Heart left ventricle (tissue), 16 donors: ENCODE measurements around the gene COX14. TPM values are rescaled to one million over a fixed set of nuclear protein-coding genes. Genes with fewer than 3 reads are reported as not detected.

Experiments
- ATAC-seq, 4 donors: fragments of 200-7000 bp; cut with Tn5 transposase; one replicate each; pipeline ENCODE4 v1.9.1; 2020 to 2022; ENCODE audit warnings: moderate library complexity in 4 of 4, mild to moderate bottlenecking in 3 of 4, moderate number of reproducible peaks in 1 of 4
- DNase-seq, 5 donors: peaks; one replicate each; pipeline ENCODE4 v3.0.0-alpha.2; 2020
- H3K27ac ChIP-seq, 12 donors: fragments of 200-600 bp; sonication (generic) in 4 of 12; one replicate each; pipeline versions ENCODE4 v1.5.0 to v1.8.0; 2016 to 2022; ENCODE audit warnings: mild to moderate bottlenecking in 2 of 12
- H3K27me3 ChIP-seq, 9 donors: fragments of 200-600 bp; sonication (generic) in 2 of 9; one replicate each; pipeline versions ENCODE4 v1.5.1 to v1.8.0; 2016 to 2022; ENCODE audit warnings: mild to moderate bottlenecking in 3 of 9
- H3K36me3 ChIP-seq, 9 donors: fragments of 200-600 bp; sonication (generic) in 2 of 9; one replicate each; pipeline versions ENCODE4 v1.5.0 to v1.8.0; 2018 to 2022; ENCODE audit warnings: mild to moderate bottlenecking in 2 of 9
- H3K4me1 ChIP-seq, 12 donors: fragments of 200-600 bp; sonication (generic) in 4 of 12; one replicate each; pipeline versions ENCODE4 v1.5.0 to v1.8.0; 2016 to 2022; ENCODE audit warnings: mild to moderate bottlenecking in 3 of 12
- H3K4me3 ChIP-seq, 12 donors: fragments of 200-600 bp; sonication (generic) in 4 of 12; one replicate each; pipeline versions ENCODE4 v1.5.0 to v1.8.0; 2017 to 2022; ENCODE audit warnings: mild to moderate bottlenecking in 9 of 12, moderate library complexity in 4 of 12
- H3K9me3 ChIP-seq, 12 donors: fragments of 200-600 bp; sonication (generic) in 4 of 12; one replicate each; pipeline versions ENCODE4 v1.5.0 to v1.8.0; 2016 to 2022; ENCODE audit warnings: mild to moderate bottlenecking in 1 of 12
- POLR2A ChIP-seq, 2 donors: fragments of 450-650 bp; IDR thresholded peaks; one replicate each; pipeline ENCODE4 v1.6.1; 2017; ENCODE audit warnings: antibody characterized with exemption in 2 of 2, mild to moderate bottlenecking in 2 of 2, moderate library complexity in 2 of 2
- WGBS, 4 donors: extraction: QIAGEN DNeasy Blood & Tissue Kit in 2 of 4; methylation state at CpG; one replicate each; pipeline versions ENCODE4 v1.1.5 to v1.1.7; 2013 to 2018; 5-methylcytosine and 5-hydroxymethylcytosine counted together
- intact Hi-C, 10 donors: fragments of 100-400 bp; cut with DNase I; formaldehyde crosslinking; loops; one replicate each; pipeline versions ENCODE4 v1.11.1 to v1.14.2; 2022
- polyA plus RNA-seq, 2 donors: library from polyadenylated mRNA; stranded (reverse); fragments of 200-250 nt; gene quantifications; one replicate each; pipeline ENCODE4 v1.2.3, GENCODE V29; 2013
- total RNA-seq, 9 donors: library from RNA; depleted of rRNA in 2 of 9; stranded (reverse); fragments of >200 nt in 2 of 9; fragmentation: NEBNext Ultra II Directional in 3 of 9; extraction: Animal tissue kit (Norgen Biotek cat#: 25700) in 3 of 9; gene quantifications; one replicate each; pipeline versions ENCODE4 v1.1.0 to v1.2.4, GENCODE V29; 2016 to 2023
- TF ChIP-seq, protein P1 (sequence below), 12 donors: fragments of 200-600 bp; sonication (generic) in 4 of 12; IDR thresholded peaks; one replicate each; pipeline versions ENCODE4 v1.5.0 to v1.8.0; 2018 to 2022; ENCODE audit warnings: antibody characterized with exemption in 12 of 12, mild to moderate bottlenecking in 5 of 12
- donor health status: ischemic (EF 13 %, LVEDD 7.1; RV severe dilation, severe dysfunction).
- donor health status: healthy with polysubstance abuse.
- donor health status: DM: no; HTN: yes; CAD: no.
- donor health status: DM: no; HTN: no; CAD: no.
- donor health status: ischemic (EF 25% LVEDD 6.9; RV normal size, moderate dysfunction).
- donor health status: ischemic (EF 25% LVEDD 5.7; RV mildly dilated, moderate dysfunction).
- donor health status: healthy.
- donor health status: DM: yes; HTN: yes; CAD: no.
- donor health status: ischemic (EF 35%, LVEDD 5.7; RV mildly dilated, moderate dysfunction).
- donor health status: nonischemic (EF 11% LVEDD 7.7; RV severe dilation, severe dysfunction).
- donor health status: DM: yes; HTN: yes; CAD: no.
- donor health status: PGD.
- donor health status: ischemic (EF 29% LVEDD 5.4; RV normal size, mild dysfunction).
- donor health status: nonischemic (EF 23%, LVEDD 6.1; RV moderate dilation, normal function).

Gene COX14
- total and polyA plus RNA-seq, 11 donors: 134 to 217 (median 159) TPM

- TF ChIP-seq, protein P1, sequence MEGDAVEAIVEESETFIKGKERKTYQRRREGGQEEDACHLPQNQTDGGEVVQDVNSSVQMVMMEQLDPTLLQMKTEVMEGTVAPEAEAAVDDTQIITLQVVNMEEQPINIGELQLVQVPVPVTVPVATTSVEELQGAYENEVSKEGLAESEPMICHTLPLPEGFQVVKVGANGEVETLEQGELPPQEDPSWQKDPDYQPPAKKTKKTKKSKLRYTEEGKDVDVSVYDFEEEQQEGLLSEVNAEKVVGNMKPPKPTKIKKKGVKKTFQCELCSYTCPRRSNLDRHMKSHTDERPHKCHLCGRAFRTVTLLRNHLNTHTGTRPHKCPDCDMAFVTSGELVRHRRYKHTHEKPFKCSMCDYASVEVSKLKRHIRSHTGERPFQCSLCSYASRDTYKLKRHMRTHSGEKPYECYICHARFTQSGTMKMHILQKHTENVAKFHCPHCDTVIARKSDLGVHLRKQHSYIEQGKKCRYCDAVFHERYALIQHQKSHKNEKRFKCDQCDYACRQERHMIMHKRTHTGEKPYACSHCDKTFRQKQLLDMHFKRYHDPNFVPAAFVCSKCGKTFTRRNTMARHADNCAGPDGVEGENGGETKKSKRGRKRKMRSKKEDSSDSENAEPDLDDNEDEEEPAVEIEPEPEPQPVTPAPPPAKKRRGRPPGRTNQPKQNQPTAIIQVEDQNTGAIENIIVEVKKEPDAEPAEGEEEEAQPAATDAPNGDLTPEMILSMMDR (IDR thresholded peaks at IDR 0.05): no peak
- TF ChIP-seq POLR2A (IDR thresholded peaks at IDR 0.05): no peak
- ATAC-seq (no peak), DNase-seq (no peak)
- H3K4me1 ChIP-seq: peaks cover 2 to 59% (median 43%) of the 10 kb centered on the region in 12 donors
- H3K27ac ChIP-seq: no peak overlapping the region
- no peaks in the 10 kb centered on the region for H3K9me3 ChIP-seq
- intact Hi-C loops: no loop called here
- peaks cover 0 to 3% (median 0%) of the 10 kb centered on the region in 9 donors for H3K36me3 ChIP-seq
- no peak overlapping the region for H3K4me3 ChIP-seq
- no peaks in the 10 kb centered on the region for H3K27me3 ChIP-seq
- 67 to 83% (median 73%) methylated on average over 1 to 3 of the region's 3 CpGs for WGBS, 4 donors
These were observed 5.1 kb upstream of the COX14 start for GRCh38 chr12:50106907-50107306.

DNA sequence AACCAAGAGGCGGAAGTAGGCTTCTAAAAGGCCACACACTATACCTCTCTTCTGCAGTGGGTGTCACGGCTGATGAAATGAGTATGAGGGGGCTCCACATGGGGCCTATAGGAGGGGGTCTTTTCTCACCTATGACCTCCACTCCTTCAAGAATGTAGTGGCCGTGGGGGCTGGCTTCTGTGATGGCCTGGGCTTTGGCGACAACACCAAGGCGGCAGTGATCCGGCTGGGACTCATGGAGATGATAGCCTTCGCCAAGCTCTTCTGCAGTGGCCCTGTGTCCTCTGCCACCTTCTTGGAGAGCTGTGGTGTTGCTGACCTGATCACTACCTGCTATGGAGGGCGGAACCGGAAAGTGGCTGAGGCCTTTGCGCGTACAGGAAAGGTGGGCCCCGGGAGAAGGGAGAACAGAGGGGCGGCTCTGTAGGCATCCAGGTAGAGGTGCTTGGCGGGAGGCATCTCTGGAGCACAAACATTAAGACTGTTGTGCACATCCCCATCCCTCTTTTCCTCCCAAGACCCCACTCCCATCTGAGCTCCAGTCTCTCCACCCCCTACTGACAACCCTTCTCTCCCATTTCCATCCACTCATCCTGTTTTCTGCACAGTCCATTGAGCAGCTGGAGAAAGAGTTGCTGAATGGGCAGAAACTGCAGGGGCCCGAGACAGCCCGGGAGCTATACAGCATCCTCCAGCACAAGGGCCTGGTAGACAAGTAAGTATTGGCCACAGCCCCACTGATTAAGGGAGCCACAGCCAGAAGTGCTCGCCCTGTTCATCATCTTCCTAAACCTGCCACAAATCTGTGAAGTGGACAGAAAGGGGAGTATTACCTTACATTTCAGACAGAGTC, 4.4 kb upstream of the COX14 start:
- Histone ChIP-seq H3K27me3 (no peaks in the 10 kb centered on the region), H3K27ac (no peak overlapping the region), H3K9me3 (no peaks in the 10 kb centered on the region), H3K4me3 (no peak overlapping the region), H3K4me1 (peaks cover 2 to 52% (median 40%) of the 10 kb centered on the region in 12 donors), H3K36me3 (no peaks in the 10 kb centered on the region)
- TF ChIP-seq, protein P1 (IDR thresholded peaks at IDR 0.05): no peak
- TF ChIP-seq POLR2A (IDR thresholded peaks at IDR 0.05): no peak
- WGBS, 4 donors: 93 to 96% (median 94%) methylated on average over 17 of the region's 17 CpGs
- ATAC-seq (no peak), DNase-seq (no peak)
- intact Hi-C loops: no loop called here

DNA sequence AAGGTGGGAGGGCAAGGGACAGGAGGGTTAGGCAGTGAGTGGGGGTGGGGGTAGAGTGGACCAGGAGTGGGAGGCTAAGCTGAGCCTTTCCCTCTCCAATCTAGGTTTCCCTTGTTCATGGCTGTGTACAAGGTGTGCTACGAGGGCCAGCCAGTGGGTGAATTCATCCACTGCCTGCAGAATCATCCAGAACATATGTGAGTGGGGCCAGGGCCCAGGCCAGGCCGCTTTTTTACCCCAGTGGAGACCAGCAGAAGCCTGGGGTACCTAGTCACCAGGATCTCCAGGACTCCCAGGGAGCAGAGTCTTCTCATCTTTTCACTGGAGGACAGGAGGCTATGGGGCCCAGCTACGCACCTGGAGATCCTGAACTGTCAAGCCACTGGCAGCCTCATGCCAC, 2.7 kb upstream of the COX14 start:
- peaks cover 2 to 54% (median 42%) of the 10 kb centered on the region in 12 donors for H3K4me1 ChIP-seq

More for the DNA sequence above, 2.7 kb upstream of the COX14 start:
- Histone ChIP-seq H3K27ac (peak overlapping the region; percentile 78 to 100 (median 92)), H3K36me3 (peaks cover 0 to 1% (median 0%) of the 10 kb centered on the region in 9 donors), H3K9me3 (no peaks in the 10 kb centered on the region), H3K4me3 (no peak overlapping the region), H3K27me3 (no peaks in the 10 kb centered on the region)
- no peak for ATAC-seq
- WGBS, 4 donors: 89 to 100% (median 93%) methylated on average over 3 of the region's 3 CpGs
- TF ChIP-seq, protein P1 (IDR thresholded peaks at IDR 0.05): no peak
- no peak for TF ChIP-seq POLR2A (IDR thresholded peaks at IDR 0.05)
- DNase-seq: no peak
- intact Hi-C loops: no loop called here
